AG04450 (cell line): ENCODE measurements around the gene PHKG1. TPM values are rescaled to one million over a fixed set of nuclear protein-coding genes. Genes with fewer than 3 reads are reported as not detected.
A peak's percentile ranks its signal among the peaks of the same experiment; 100 is the strongest.
"Not testable (repeated sequence)": the region's sequence is repeated elsewhere in the genome, so short reads cannot be mapped to it uniquely, and the experiment has no call there.

Experiments
- CTCF ChIA-PET: fragments of 300-600, 350-600 bp; formaldehyde crosslinking; extraction: SDS; loops from one replicate; lab custom pipeline; 2022; ENCODE audit warnings: antibody characterized with exemption, inconsistent platforms; lab: Charles Lee
- POLR2A ChIA-PET: fragments of 350-600 bp; formaldehyde crosslinking; extraction: SDS; loops from one replicate; lab custom pipeline; 2021; ENCODE audit warnings: antibody characterized with exemption, inconsistent platforms; lab: Yijun Ruan, JAX
- DNase-seq: peaks from one replicate; pipeline ENCODE4 v3.0.0-alpha.2; 2011; ENCODE audit warnings: low read depth, low spot score
- H3K27ac ChIP-seq: one replicate; pipeline ENCODE4 v1.5.1; 2012; ENCODE audit warnings: low read depth, low read length, control low read depth
- H3K27me3 ChIP-seq: one replicate; pipeline ENCODE4 v1.6.0; 2012; ENCODE audit warnings: low read length; ENCODE audit not compliant: control insufficient read depth, insufficient read depth
- H3K4me3 ChIP-seq: 2 replicates; pipeline ENCODE4 v1.5.1; 2011; ENCODE audit warnings: mild to moderate bottlenecking, low read depth, low read length, control low read depth
- H3K9me3 ChIP-seq: 2 replicates; pipeline ENCODE4 v1.5.1; 2012; ENCODE audit warnings: low read length; ENCODE audit not compliant: control insufficient read depth, insufficient read depth
- polyA plus RNA-seq: library from polyadenylated mRNA; depleted of rRNA; stranded (reverse); fragments of >200 nt; gene quantifications from 2 replicates; pipeline ENCODE4 v1.2.3, GENCODE V29; 2011
- TF ChIP-seq, protein P1 (sequence below): IDR thresholded peaks from 2 replicates; pipeline ENCODE4 v1.5.1; 2011; ENCODE audit warnings: low read depth, low read length, control low read depth, inconsistent platforms

PHKG1 gene
- polyA plus RNA-seq, 1 experiment, result 0.20 TPM

DNA sequence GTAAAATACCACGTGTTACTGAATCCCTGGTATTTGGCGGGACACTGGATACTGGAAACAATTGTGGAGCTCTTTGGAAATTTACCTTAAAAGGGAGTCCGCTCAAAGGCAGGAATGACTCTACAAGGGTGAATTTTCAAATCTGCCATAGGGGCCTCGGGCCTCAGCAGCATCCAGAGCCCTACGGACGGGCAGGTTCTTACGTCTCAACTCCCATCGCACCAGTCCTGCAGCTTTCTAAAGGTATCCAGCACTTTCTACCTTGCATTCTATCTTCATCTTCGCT, 41.8 kb downstream of the PHKG1 start:
- Histone ChIP-seq H3K4me3 (peak overlapping the region; percentile 86), H3K9me3 (no peaks in the 10 kb centered on the region; the same call in 1 of the 2 replicates), H3K27ac (peak overlapping the region; percentile 77), H3K27me3 (no peaks in the 10 kb centered on the region)
- CTCF ChIA-PET, result interaction anchor here (0.6 to 2.0 kb wide), 7 partner anchors 13 to 87 kb away, joined by 3 to 15 read pairs (median 4); partner anchors contain the start of gene SUMF2
- POLR2A ChIA-PET, result interaction anchor here (0.6 to 1.7 kb wide), 14 partner anchors 8 to 1310 kb away, joined by 3 to 41 read pairs (median 4); partner anchors contain the start of genes SEC61G and SUMF2
- TF ChIP-seq, protein P1, sequence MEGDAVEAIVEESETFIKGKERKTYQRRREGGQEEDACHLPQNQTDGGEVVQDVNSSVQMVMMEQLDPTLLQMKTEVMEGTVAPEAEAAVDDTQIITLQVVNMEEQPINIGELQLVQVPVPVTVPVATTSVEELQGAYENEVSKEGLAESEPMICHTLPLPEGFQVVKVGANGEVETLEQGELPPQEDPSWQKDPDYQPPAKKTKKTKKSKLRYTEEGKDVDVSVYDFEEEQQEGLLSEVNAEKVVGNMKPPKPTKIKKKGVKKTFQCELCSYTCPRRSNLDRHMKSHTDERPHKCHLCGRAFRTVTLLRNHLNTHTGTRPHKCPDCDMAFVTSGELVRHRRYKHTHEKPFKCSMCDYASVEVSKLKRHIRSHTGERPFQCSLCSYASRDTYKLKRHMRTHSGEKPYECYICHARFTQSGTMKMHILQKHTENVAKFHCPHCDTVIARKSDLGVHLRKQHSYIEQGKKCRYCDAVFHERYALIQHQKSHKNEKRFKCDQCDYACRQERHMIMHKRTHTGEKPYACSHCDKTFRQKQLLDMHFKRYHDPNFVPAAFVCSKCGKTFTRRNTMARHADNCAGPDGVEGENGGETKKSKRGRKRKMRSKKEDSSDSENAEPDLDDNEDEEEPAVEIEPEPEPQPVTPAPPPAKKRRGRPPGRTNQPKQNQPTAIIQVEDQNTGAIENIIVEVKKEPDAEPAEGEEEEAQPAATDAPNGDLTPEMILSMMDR, result no peak
- DNase-seq, result no peak

DNA sequence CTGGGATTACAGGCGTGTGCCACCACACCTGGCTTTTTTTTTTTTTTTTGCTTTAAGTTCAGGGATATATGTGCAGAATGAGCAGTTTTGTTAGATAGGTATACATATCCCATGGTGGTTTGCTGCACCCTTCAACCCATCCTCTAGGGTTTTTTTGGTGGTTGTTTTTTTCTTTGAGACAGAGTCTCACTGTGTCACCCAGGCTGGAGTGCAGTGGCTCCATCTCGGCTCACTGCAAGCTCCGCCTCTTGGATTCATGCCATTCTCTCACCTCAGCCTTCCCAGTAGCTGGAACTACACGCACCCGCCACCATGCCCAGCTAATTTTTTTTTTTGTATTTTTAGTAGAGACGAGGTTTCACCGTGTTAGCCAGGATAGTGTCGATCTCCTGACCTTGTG, 44.0 kb downstream of the PHKG1 start:
- not testable (repeated sequence) for DNase-seq, H3K4me3 ChIP-seq, H3K27ac ChIP-seq, H3K9me3 ChIP-seq, H3K27me3 ChIP-seq
- ChIA-PET CTCF (interaction anchor here (0.6 to 1.0 kb wide), 2 partner anchors 26 to 72 kb away, joined by 3 to 5 read pairs; no protein-coding TSS in a partner anchor), POLR2A (interaction anchor here (0.6 kb wide), 1 partner anchor 19 kb away, joined by 8 read pairs; no protein-coding TSS in a partner anchor)

DNA sequence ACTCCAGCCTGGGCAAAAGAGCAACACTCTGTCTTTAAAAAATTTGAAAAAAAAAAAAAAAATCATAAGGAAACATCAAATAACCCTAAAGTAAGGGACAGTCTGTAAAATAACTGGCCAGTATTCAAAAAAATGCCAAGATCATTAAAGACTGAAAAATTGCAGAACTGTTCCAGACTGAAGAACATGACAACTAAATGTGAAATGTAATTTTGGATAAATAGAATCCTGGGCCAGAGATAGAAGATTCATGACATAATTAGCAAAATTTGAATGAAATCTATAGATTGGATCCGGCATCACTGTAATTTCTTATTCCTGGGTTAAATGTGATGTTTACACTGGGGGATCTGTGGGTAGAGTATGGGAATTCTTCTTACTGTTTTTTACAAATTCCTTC, 44.5 kb downstream of the PHKG1 start:
- H3K27me3 ChIP-seq, result no peaks in the 10 kb centered on the region
- CTCF ChIA-PET, result interaction anchor here (0.6 kb wide), 1 partner anchor 71 kb away, joined by 3 read pairs; no protein-coding TSS in a partner anchor
- H3K27ac ChIP-seq, result no peak overlapping the region
- no peaks in the 10 kb centered on the region; the same call in 1 of the 2 replicates for H3K9me3 ChIP-seq
- DNase-seq, result no peak
- TF ChIP-seq, protein P1, result no peak
- no peak overlapping the region for H3K4me3 ChIP-seq
- POLR2A ChIA-PET, result interaction anchor here (0.6 kb wide), 1 partner anchor 19 kb away, joined by 8 read pairs; no protein-coding TSS in a partner anchor

DNA sequence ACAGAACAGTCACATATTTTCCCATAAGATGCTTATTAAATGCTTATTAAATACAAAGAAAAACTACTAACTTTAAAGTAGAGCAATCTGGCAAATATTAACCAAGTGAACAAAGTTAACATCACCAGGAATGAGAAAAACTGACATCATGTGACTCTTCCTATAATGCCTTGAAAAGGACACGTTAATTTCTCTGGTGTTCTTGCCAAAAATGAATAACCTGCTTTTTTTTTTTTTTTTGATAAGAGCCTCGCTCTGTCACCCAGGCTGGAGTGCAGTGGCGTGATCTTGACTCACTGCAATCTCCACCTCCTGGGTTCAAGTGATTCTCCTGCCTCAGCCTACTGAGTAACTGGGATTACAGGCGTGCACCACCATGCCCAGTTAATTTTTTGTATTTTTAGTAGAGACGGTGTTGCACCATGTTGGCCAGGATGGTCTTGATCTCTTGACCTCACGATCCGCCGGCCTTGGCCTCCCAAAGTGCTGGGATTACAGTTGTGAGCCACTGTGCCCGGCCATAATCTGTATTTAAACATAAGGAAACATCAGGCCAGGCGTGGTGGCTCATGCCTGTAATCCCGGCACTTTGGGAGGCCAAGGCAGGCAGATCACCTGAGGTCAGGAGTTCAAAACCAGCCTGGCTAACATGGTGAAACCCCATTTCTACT, 45.2 kb downstream of the PHKG1 start:
- DNase-seq, H3K27me3 ChIP-seq, H3K4me3 ChIP-seq, H3K9me3 ChIP-seq, CTCF ChIA-PET: not testable (repeated sequence)
- POLR2A ChIA-PET, result interaction anchor here (0.6 kb wide), 2 partner anchors 16 to 27 kb away, joined by 3 read pairs; no protein-coding TSS in a partner anchor
- peak overlapping the region; percentile 80 for H3K27ac ChIP-seq

DNA sequence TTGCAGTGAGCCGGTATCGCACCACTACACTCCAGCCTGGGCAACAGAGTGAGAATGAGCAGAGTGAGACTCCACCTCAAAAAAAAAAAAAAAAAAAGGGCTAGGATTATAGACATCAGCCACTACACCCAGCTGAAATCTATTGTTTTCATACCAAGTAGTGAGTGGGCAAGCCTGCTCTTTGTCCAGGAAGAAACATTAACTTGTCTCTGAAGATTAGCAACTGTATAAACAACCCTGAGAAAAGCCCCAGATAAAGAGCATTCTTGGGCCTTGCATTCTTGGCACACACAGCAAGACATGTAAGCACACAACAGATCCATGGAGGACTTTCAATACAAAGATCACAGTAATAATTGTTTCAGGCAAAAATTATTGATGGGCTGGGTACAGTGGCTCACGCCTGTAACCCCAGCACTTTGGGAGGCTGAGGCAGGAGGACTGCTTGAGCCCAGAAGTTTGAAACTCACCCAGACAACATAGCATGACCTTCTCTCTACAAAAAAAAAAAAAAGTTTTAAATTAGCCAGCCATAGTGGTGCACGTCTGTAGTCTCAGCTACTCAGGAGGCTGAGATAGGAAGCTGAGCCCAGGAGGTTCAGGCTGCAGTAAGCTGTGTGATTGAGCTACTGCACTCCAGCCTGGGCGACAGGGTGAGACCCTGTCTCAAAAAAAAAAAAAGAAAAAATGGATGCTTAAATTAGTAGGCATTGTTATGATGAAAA, 45.9 kb downstream of the PHKG1 start:
- Histone ChIP-seq H3K9me3 (no peaks in the 10 kb centered on the region), H3K4me3 (no peak overlapping the region), H3K27me3 (no peaks in the 10 kb centered on the region), H3K27ac (peak overlapping the region; percentile 80)
- TF ChIP-seq, protein P1, result no peak
- peak; percentile 73 for DNase-seq
- ChIA-PET CTCF (interaction anchor here (0.9 to 1.2 kb wide), 2 partner anchors 19 to 28 kb away, joined by 3 read pairs; no protein-coding TSS in a partner anchor), POLR2A (interaction anchor here (0.6 to 0.8 kb wide), 6 partner anchors 16 to 43 kb away, joined by 3 to 6 read pairs (median 3); no protein-coding TSS in a partner anchor)

DNA sequence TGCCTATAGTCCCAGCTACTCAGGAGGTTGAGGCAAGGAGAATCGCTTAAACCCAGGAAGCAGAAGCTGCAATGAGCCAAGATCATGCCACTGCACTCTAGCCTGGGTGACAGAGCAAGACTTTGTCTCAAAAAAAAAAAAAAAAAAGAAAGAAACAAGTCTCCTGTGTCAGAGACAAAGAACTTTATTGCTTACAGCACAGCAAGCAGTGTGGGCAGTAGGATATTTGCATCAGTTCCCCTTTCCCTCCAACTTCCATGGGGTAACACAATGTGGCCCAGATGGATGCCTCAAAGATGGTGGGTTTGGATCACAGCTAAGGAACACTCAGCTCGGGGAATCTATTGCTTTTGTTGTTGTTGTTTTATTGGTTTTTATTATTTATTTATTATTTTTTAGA, 47.0 kb downstream of the PHKG1 start:
- POLR2A ChIA-PET, result not testable (repeated sequence)

More for the DNA sequence above, 47.0 kb downstream of the PHKG1 start:
- CTCF ChIA-PET, result interaction anchor here (0.9 to 1.2 kb wide), 2 partner anchors 18 to 29 kb away, joined by 3 read pairs; no protein-coding TSS in a partner anchor
- not testable (repeated sequence) for DNase-seq, H3K27ac ChIP-seq, H3K27me3 ChIP-seq, H3K4me3 ChIP-seq, H3K9me3 ChIP-seq
